HG03575 (cell line): Measurements from ENCODE around the gene MGAT3.

Experiments
- ATAC-seq: cut with Tn5 transposase; IDR thresholded peaks from one replicate; pipeline ENCODE4 v1.9.1; 2021; ENCODE audit not compliant: unreplicated experiment, insufficient number of reproducible peaks, low FRiP score; ENCODE audit errors: extremely low read depth

Gene MGAT3

GRCh38 chr22:39444937-39445465 lies 11.8 kb upstream of the MGAT3 start:
- no peak for ATAC-seq

GRCh38 chr22:39445678-39446077 lies 11.1 kb upstream of the MGAT3 start:
- no peak for ATAC-seq

- ATAC-seq = no peak
Observed at GRCh38 chr22:39446239-39446721, 10.5 kb upstream of the MGAT3 start.

- no peak for ATAC-seq
Observed at GRCh38 chr22:39448205-39449054, 8.4 kb upstream of the MGAT3 start.

GRCh38 chr22:39449708-39450107 lies 7.1 kb upstream of the MGAT3 start:
- no peak for ATAC-seq

GRCh38 chr22:39450258-39450955 lies 6.4 kb upstream of the MGAT3 start:
- ATAC-seq = no peak

- ATAC-seq = no peak
Observed at GRCh38 chr22:39452740-39453040, 4.1 kb upstream of the MGAT3 start.

GRCh38 chr22:39453765-39454378 lies 2.9 kb upstream of the MGAT3 start:
- no peak for ATAC-seq

- no peak for ATAC-seq
Observed at GRCh38 chr22:39454385-39454871, 2.4 kb upstream of the MGAT3 start.

- ATAC-seq = no peak
Observed at GRCh38 chr22:39457198-39457555, 365 bp downstream of the MGAT3 start.

- ATAC-seq = no peak
Observed at GRCh38 chr22:39457556-39458443, 988 bp downstream of the MGAT3 start.

GRCh38 chr22:39458444-39459083 lies 1.8 kb downstream of the MGAT3 start:
- ATAC-seq = no peak

- ATAC-seq = no peak
Observed at GRCh38 chr22:39459681-39460080, 2.9 kb downstream of the MGAT3 start.

GRCh38 chr22:39462443-39463221 lies 5.8 kb downstream of the MGAT3 start:
- no peak for ATAC-seq

GRCh38 chr22:39463277-39463676 lies 6.5 kb downstream of the MGAT3 start:
- ATAC-seq = no peak

- no peak for ATAC-seq
Observed at GRCh38 chr22:39463931-39464390, 7.1 kb downstream of the MGAT3 start.

- ATAC-seq = no peak
Observed at GRCh38 chr22:39466228-39467006, 9.6 kb downstream of the MGAT3 start.
